Measurements from ENCODE around the gene FBH1.
A peak's percentile ranks its signal among the peaks of the same experiment; 100 is the strongest.
"Not testable (repeated sequence)": the region's sequence is repeated elsewhere in the genome, so short reads cannot be mapped to it uniquely, and the experiment has no call there.

The FBH1 gene

GRCh38 chr10:5961405-5962100, 71.5 kb downstream of the FBH1 start:
- DNase-seq = no peak

GRCh38 chr10:5962358-5962940, 72.4 kb downstream of the FBH1 start:
- DNase-seq = not testable (repeated sequence)

- DNase-seq = no peak
Observed at GRCh38 chr10:5963071-5963470, 73.0 kb downstream of the FBH1 start.

- no peak for DNase-seq
Observed at GRCh38 chr10:5963591-5963990, 73.5 kb downstream of the FBH1 start.

GRCh38 chr10:5964736-5965135, 74.7 kb downstream of the FBH1 start:
- DNase-seq = no peak

GRCh38 chr10:5965266-5965665, 75.2 kb downstream of the FBH1 start:
- DNase-seq = no peak

- DNase-seq = no peak
Observed at GRCh38 chr10:5968037-5968680, 78.1 kb downstream of the FBH1 start.

- DNase-seq = no peak
Observed at GRCh38 chr10:5968681-5969453, 78.8 kb downstream of the FBH1 start.

GRCh38 chr10:5970066-5970465, 80.0 kb downstream of the FBH1 start:
- DNase-seq = no peak

GRCh38 chr10:5970527-5970926, 80.5 kb downstream of the FBH1 start:
- no peak for DNase-seq

GRCh38 chr10:5971315-5971832, 81.3 kb downstream of the FBH1 start:
- DNase-seq = peak; percentile 61

- DNase-seq = no peak
Observed at GRCh38 chr10:5971886-5972285, 81.8 kb downstream of the FBH1 start.

- no peak for DNase-seq
Observed at GRCh38 chr10:5973069-5973468, 83.0 kb downstream of the FBH1 start.

GRCh38 chr10:5975641-5976473, 85.8 kb downstream of the FBH1 start:
- peak; percentile 98 for DNase-seq

GRCh38 chr10:5976512-5977470, 86.7 kb downstream of the FBH1 start:
- peak; percentile 60 for DNase-seq

GRCh38 chr10:5977471-5978229, 87.6 kb downstream of the FBH1 start, which contains the start of gene IL15RA:
Gene IL15RA (minus strand): TSS chr10:5977543. CDS start chr10:5977492, 51 bp downstream.
- peak; percentile 97 for DNase-seq

- peak; percentile 15 for DNase-seq
Observed at GRCh38 chr10:5978230-5978489, 88.1 kb downstream of the FBH1 start.

- no peak for DNase-seq
Observed at GRCh38 chr10:5981529-5981928, 91.5 kb downstream of the FBH1 start.

- no peak for DNase-seq
Observed at GRCh38 chr10:5983774-5984173, 93.7 kb downstream of the FBH1 start.

- DNase-seq = no peak
Observed at GRCh38 chr10:5985029-5985428, 95.0 kb downstream of the FBH1 start.

Data from suppressor macrophage treated with lipopolysaccharide for 4 hours (primary cell).